SH-SY5Y (cell line): ENCODE data around the gene PPP1R7.

Experiments
- GATA2 ChIP-seq: IDR thresholded peaks from 2 replicates; pipeline ENCODE4 v1.6.1; 2011; ENCODE audit warnings: mild to moderate bottlenecking, low read depth, low read length
- GATA3 ChIP-seq: IDR thresholded peaks from 2 replicates; pipeline ENCODE4 v1.6.1; 2011; ENCODE audit warnings: low read depth, mild to moderate bottlenecking, low read length, moderate library complexity

The PPP1R7 gene

GRCh38 chr2:241149925-241150659 lies at the start of gene PPP1R7:
TSS of gene PPP1R7 (plus strand) at chr2:241150467. CDS start at chr2:241150496, 29 bp downstream.
- no peak for TF ChIP-seq GATA2
- TF ChIP-seq GATA3: no peak

- TF ChIP-seq GATA3: no peak
Measured at GRCh38 chr2:241102239-241102803, 47.9 kb upstream of the PPP1R7 start, which contains the start of gene MTERF4. TSS of gene MTERF4 (minus strand) at chr2:241102287. CDS start at chr2:241102273, 14 bp downstream.

- no peak for TF ChIP-seq GATA3
- TF ChIP-seq GATA2: no peak
Measured at GRCh38 chr2:241103176-241103595, 47.1 kb upstream of the PPP1R7 start.

GRCh38 chr2:241105641-241106040 lies 44.6 kb upstream of the PPP1R7 start:
- TF ChIP-seq GATA2: no peak
- TF ChIP-seq GATA3: no peak

GRCh38 chr2:241107031-241107783 lies 43.1 kb upstream of the PPP1R7 start:
- TF ChIP-seq GATA3: no peak
- no peak for TF ChIP-seq GATA2

GRCh38 chr2:241108271-241109209 lies 41.7 kb upstream of the PPP1R7 start:
- TF ChIP-seq GATA3: no peak

GRCh38 chr2:241109210-241110088 lies 40.8 kb upstream of the PPP1R7 start:
- TF ChIP-seq GATA3: no peak
- no peak for TF ChIP-seq GATA2

GRCh38 chr2:241110089-241110606 lies 40.1 kb upstream of the PPP1R7 start:
- TF ChIP-seq GATA2 (no peak), GATA3 (no peak)

- TF ChIP-seq GATA3 (no peak), GATA2 (no peak)
Measured at GRCh38 chr2:241110607-241111439, 39.4 kb upstream of the PPP1R7 start.

GRCh38 chr2:241111440-241111805 lies 38.8 kb upstream of the PPP1R7 start:
- TF ChIP-seq GATA2: no peak
- no peak for TF ChIP-seq GATA3

GRCh38 chr2:241112046-241112445 lies 38.2 kb upstream of the PPP1R7 start:
- TF ChIP-seq GATA3 (no peak), GATA2 (no peak)

- TF ChIP-seq GATA3 (no peak), GATA2 (no peak)
Measured at GRCh38 chr2:241112592-241112991, 37.7 kb upstream of the PPP1R7 start.
